HepG2 (cell line): ENCODE measurements around the gene RBM6. TPM values are rescaled to one million over a fixed set of nuclear protein-coding genes. Genes with fewer than 3 reads are reported as not detected.

ENCODE experiments used
- ATAC-seq: fragments of 200-7000 bp; cut with Tn5 transposase; 3 replicates; pipeline ENCODE4 v1.9.1; 2020; ENCODE audit warnings: mild to moderate bottlenecking, moderate library complexity
- BruUV-seq: library from RNA; stranded (reverse); fragments of 400-500 nt; replicated peaks from 2 replicates; lab custom pipeline; 2021; lab: Mats Ljungman, UMichigan
- CTCF ChIA-PET: fragments of 300-600 bp; formaldehyde crosslinking; extraction: SDS; loops from one replicate; lab custom pipeline; 2021; ENCODE audit warnings: low total read pairs, inconsistent platforms, low intra/inter-chr PET ratio; lab: Yijun Ruan, JAX
- POLR2A ChIA-PET: fragments of 350-600 bp; sonication (Branson Sonifier 250); formaldehyde crosslinking; loops from one replicate; lab custom pipeline; 2020; ENCODE audit warnings: antibody characterized with exemption, inconsistent platforms; lab: Yijun Ruan, JAX
- DNase-seq: peaks from one replicate; pipeline ENCODE4 v3.0.0-alpha.2; 2015; ENCODE audit warnings: low spot score
- FAIRE-seq: peaks from 3 replicates; lab custom pipeline; 2011; peaks lifted over from hg19 to GRCh38; lab: Jason Lieb, UNC
- H2AFZ ChIP-seq: one replicate; pipeline ENCODE4 v1.6.1; 2011; ENCODE audit warnings: low read length, inconsistent platforms
- H3K27ac ChIP-seq: fragments of 300-600 bp; 3 replicates; pipeline ENCODE4 v1.8.0; 2011; ENCODE audit warnings: mixed run types, mild to moderate bottlenecking, mixed read lengths, low read length, inconsistent platforms; ENCODE audit not compliant: insufficient read depth; ENCODE audit errors: extremely low read length
- H3K27me3 ChIP-seq, 2 experiments: fragments of 200-600 bp in 1 of 2; 2 replicates in 1 of 2; 3 replicates in 1 of 2; pipeline versions ENCODE4 v1.6.0 to v1.8.0; 2011; ENCODE audit warnings: low read length in 2 of 2, mild to moderate bottlenecking in 2 of 2, moderate library complexity in 2 of 2, inconsistent platforms in 1 of 2; ENCODE audit not compliant: insufficient read depth in 2 of 2, control insufficient read depth in 1 of 2
- H3K36me3 ChIP-seq, 2 experiments: fragments of 200-600 bp in 1 of 2; replicated peaks in 1 of 2; 2 replicates in 1 of 2; 3 replicates in 1 of 2; pipeline versions ENCODE4 v1.5.1 to v1.8.0; 2011; ENCODE audit warnings: low read length in 2 of 2, inconsistent platforms in 1 of 2; ENCODE audit not compliant: insufficient read depth in 2 of 2, control insufficient read depth in 1 of 2
- H3K4me1 ChIP-seq: 2 replicates; pipeline ENCODE4 v1.5.1; 2012; ENCODE audit warnings: low read length, inconsistent platforms; ENCODE audit not compliant: insufficient read depth
- H3K4me2 ChIP-seq: 2 replicates; pipeline ENCODE4 v1.6.0; 2011; ENCODE audit warnings: low read depth, low read length, inconsistent platforms
- H3K4me3 ChIP-seq, 3 experiments: fragments of 200-600 bp in 1 of 3; sonication (generic), shearing (Covaris generic) in 1 of 3; replicated peaks in 1 of 3; 2 replicates each; pipeline ENCODE4 v1.5.1; 2011 to 2016; ENCODE audit warnings: low read length in 3 of 3, inconsistent platforms in 2 of 3, low read depth in 2 of 3, mild to moderate bottlenecking in 2 of 3, control low read depth in 1 of 3, mixed read lengths in 1 of 3; ENCODE audit not compliant: insufficient read depth in 1 of 3
- H3K79me2 ChIP-seq: one replicate; pipeline ENCODE4 v1.6.1; 2011; ENCODE audit warnings: low read length, inconsistent platforms; ENCODE audit not compliant: insufficient read depth
- H3K9ac ChIP-seq: 2 replicates; pipeline ENCODE4 v1.6.0; 2011; ENCODE audit warnings: mild to moderate bottlenecking, low read depth, low read length, inconsistent platforms; ENCODE audit not compliant: insufficient read depth
- H3K9me3 ChIP-seq: 2 replicates; pipeline ENCODE4 v1.5.1; 2012; ENCODE audit warnings: mild to moderate bottlenecking, low read length
- H4K20me1 ChIP-seq: 2 replicates; pipeline ENCODE4 v1.6.0; 2011; ENCODE audit warnings: inconsistent platforms, mild to moderate bottlenecking, low read length, moderate library complexity; ENCODE audit not compliant: insufficient read depth
- AFF4 ChIP-seq: sonication (generic); formaldehyde crosslinking; IDR thresholded peaks from 2 replicates; pipeline ENCODE4 v1.4.0; 2020; ENCODE audit warnings: missing genetic modification reagents
- E2F2 ChIP-seq: sonication (generic); formaldehyde crosslinking; IDR thresholded peaks from 2 replicates; pipeline ENCODE4 v1.4.0; 2020; ENCODE audit warnings: missing genetic modification reagents, borderline replicate concordance
- FOXP1 ChIP-seq, 2 experiments: fragments of 450-650 bp in 1 of 2; IDR thresholded peaks; 2 replicates each; pipeline ENCODE4 v1.6.1; 2017 to 2018; ENCODE audit warnings: antibody characterized with exemption in 1 of 2
- SMAD9 ChIP-seq: sonication (generic); formaldehyde crosslinking; IDR thresholded peaks from 2 replicates; pipeline ENCODE4 v1.5.1; 2020; ENCODE audit warnings: mild to moderate bottlenecking, missing genetic modification reagents
- TP53 ChIP-seq: sonication (generic); formaldehyde crosslinking; conservative IDR thresholded peaks from 2 replicates; pipeline ENCODE4 v1.4.0; 2020; ENCODE audit warnings: missing genetic modification reagents
- ZNF207 ChIP-seq: fragments of 450-650 bp; IDR thresholded peaks from 2 replicates; pipeline ENCODE4 v1.6.1; 2016; ENCODE audit warnings: antibody characterized with exemption, borderline replicate concordance
- ZNF280B ChIP-seq: sonication (generic); formaldehyde crosslinking; IDR thresholded peaks from 2 replicates; pipeline ENCODE4 v1.5.0; 2020; ENCODE audit warnings: missing genetic modification reagents, mild to moderate bottlenecking, borderline replicate concordance
- ZNF318 ChIP-seq: sonication (generic); formaldehyde crosslinking; IDR thresholded peaks from 2 replicates; pipeline ENCODE4 v1.4.0; 2020; ENCODE audit warnings: mild to moderate bottlenecking, missing genetic modification reagents
- ZNF768 ChIP-seq: sonication (generic); formaldehyde crosslinking; IDR thresholded peaks from 2 replicates; pipeline ENCODE4 v1.4.0; 2020; ENCODE audit warnings: missing genetic modification reagents
- WGBS: methylation state at CpG from one replicate; pipeline ENCODE4 v1.1.6; 2017; ENCODE audit warnings: low lambda C conversion rate; 5-methylcytosine and 5-hydroxymethylcytosine counted together
- in situ Hi-C: cut with HindIII; loops from 2 replicates; pipeline ENCODE4 v1.10.0; 2017; ENCODE audit warnings: low pct_unique_long_range_greater_than_20kb; ENCODE audit not compliant: extremely low pct_ligation_motif_present
- intact Hi-C: fragments of 100-400 bp; cut with micrococcal nuclease; formaldehyde crosslinking; loops from one replicate; pipeline ENCODE4 v1.10.0; 2022; ENCODE audit not compliant: unreplicated experiment
- polyA plus RNA-seq, 8 experiments: library from polyadenylated mRNA; depleted of rRNA in 3 of 8; stranded (reverse) in 7 of 8; unstranded in 1 of 8; fragments of >200 nt; fragmentation: Illumina TruSeq in 4 of 8; extraction: Trizol in 4 of 8; gene quantifications; 2 replicates each; pipeline versions ENCODE4 v1.2.1 to v1.2.3, GENCODE V29; 2011 to 2016; ENCODE audit warnings: low read depth in 4 of 8, missing spikeins in 1 of 8, mixed read lengths in 1 of 8; ENCODE audit not compliant: insufficient read depth in 1 of 8
- total RNA-seq, 5 experiments: library from RNA; depleted of rRNA; stranded (reverse); fragments of >200 nt; fragmentation: Illumina TruSeq; extraction: Trizol; gene quantifications; 2 replicates each; pipeline ENCODE4 v1.2.3, GENCODE V29; 2016; ENCODE audit warnings: low read depth in 1 of 5

RBM6 gene
- total and polyA plus RNA-seq, 2 of the 13 experiments (the other 11 are each of a cell fraction or from before 2014, with no cell fraction given) = 72.7 to 86.1 TPM

GRCh38 chr3:50044976-50045375 is 105.0 kb downstream of the RBM6 start:
- no peaks in the 10 kb centered on the region for H3K9me3 ChIP-seq
- no peak overlapping the region for H3K27ac ChIP-seq
- DNase-seq (no peak), FAIRE-seq (no peak), ATAC-seq (no peak)
- in situ Hi-C loops = no loop called here
- no peak overlapping the region for H2AFZ ChIP-seq
- no peak overlapping the region for H3K9ac ChIP-seq
- TSS peak; percentile 29 for BruUV-seq
- ChIA-PET CTCF (no interaction called here), POLR2A (no interaction called here)
- no peaks in the 10 kb centered on the region for H4K20me1 ChIP-seq
- H3K4me1 ChIP-seq = peaks cover 18% of the 10 kb centered on the region
- no peak overlapping the region for H3K4me3 ChIP-seq
- no peak overlapping the region for H3K4me2 ChIP-seq
- no peaks in the 10 kb centered on the region for H3K27me3 ChIP-seq
- intact Hi-C loops = no loop called here
- peaks cover 8 to 22% of the 10 kb centered on the region in 2 experiments; a peak in 4 of 5 replicates for H3K36me3 ChIP-seq
- 84% methylated on average over 1 of the region's 1 CpG for WGBS
- H3K79me2 ChIP-seq = no peaks in the 10 kb centered on the region
- TF ChIP-seq ZNF280B (CRISPR knock-in tag) = no peak
- TF ChIP-seq AFF4 (CRISPR knock-in tag) = no peak
- no peak for TF ChIP-seq ZNF207
- no peak for TF ChIP-seq ZNF318 (CRISPR knock-in tag)
- TF ChIP-seq SMAD9 = no peak
- no peak for TF ChIP-seq TP53
- no peak for TF ChIP-seq FOXP1 (IDR thresholded peaks at IDR 0.05)
- TF ChIP-seq FOXP1 (CRISPR knock-in tag; IDR thresholded peaks at IDR 0.05) = no peak
- no peak for TF ChIP-seq ZNF768 (CRISPR knock-in tag)
- TF ChIP-seq E2F2 (CRISPR knock-in tag) = no peak
